Measurements from ENCODE around the gene CAPZB.

Gene CAPZB

DNA sequence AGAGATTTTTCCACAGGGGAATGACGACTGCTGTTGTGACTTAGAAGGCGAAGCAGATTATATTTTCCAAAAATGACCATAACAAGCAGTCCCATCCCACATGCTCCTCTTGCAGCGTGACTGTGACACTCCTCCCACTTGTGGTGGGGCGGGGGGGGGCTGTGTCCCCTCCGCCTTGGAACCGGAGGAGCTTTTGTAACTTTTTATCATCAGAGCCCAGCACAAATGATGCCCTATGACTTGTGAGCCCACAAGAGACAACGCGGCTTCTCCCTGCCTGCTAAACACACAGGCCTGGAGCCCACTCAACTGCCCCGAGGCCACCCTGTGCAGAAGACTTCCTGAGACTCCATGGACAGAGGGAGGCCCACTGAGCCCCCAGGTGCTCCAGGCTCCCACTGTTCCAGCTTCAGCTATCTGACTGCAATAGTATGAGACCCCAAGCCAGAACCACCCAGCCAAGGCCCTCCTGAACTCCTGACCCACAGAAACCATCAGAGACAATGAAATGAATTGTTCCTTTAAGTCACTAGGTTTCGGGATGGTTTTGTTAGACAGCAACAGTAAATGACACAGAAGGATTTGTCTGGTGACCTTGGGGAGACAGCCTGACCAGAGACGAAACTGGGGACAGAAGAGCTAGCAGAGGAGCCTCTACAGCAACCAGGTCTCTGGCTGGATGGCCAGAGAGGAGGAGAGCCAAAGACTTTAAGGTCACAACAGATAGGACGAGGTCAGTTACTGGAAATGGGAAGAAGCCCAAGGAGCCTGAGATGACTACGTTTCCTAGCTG is 58.8 kb downstream of the CAPZB start:
- DNase-seq = no peak

DNA sequence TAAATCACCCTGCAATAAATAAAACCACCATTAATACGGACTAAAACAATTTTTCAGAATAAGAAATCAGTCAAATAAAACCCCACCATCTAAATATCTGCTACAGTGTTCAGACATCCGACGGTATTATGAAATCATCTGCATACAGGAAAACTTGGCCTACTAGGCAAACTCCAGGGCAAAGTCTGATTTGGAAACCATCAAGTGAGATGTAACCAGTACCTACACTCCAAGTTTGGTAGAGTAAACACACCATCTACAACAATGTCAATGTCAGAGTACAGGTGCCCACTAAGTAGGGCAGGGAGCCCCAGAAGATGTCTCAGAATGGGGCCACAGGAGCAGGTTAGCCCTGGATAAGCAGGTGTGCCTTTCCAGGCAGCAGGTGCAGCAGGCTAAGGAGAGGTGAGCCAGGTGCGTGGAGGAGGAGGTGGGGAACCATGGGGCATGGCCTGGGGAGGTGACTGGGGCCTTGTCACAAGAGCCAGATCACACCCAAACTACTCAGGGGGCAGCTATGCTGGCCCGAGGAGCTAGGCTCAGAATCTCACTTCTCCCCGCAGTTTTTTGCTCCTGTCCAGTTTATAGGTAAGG is 59.6 kb downstream of the CAPZB start:
- DNase-seq = no peak

DNA sequence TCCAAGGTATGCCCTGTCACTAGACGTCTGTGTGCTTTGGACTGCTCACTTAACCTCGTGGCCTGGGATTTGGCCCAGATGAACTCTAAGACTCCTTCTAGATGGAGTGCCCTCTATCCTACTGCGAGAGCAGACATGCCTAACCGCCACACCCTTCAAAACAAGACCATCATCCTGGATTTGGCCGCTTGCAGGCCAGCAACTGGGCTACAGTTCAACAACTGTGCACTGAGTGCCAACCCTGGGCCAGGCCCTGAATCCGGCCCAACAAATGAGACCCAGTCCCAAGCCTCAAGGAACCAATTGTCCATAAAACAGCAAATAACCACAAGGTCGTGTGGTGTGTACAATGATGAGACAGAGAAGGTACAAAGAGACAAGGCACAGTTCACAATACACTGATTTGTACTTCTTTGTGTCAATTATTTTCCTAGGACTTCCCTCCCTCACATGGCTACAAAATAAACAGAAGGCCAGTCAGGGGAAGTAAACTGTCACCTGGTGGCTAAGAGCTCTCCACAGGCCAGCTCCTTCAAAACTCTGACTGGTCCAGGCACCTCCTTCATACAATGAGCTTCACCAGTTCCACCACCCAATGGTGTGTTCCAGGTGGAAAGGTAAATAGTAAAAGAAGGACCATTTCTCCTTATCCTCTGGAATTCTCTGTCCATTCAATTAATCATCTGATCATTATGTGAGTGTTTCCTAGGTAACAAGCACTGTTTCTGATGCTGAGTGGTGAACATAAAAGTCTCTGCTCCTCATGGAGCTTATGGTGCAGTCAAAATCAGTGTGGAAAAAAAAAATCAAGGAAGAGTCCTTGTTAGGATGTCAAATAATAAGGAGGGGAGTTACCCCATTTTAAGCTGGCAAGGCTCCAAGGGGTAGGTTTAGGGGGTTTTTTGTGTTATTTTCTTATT is 60.4 kb downstream of the CAPZB start:
- DNase-seq = no peak

DNA sequence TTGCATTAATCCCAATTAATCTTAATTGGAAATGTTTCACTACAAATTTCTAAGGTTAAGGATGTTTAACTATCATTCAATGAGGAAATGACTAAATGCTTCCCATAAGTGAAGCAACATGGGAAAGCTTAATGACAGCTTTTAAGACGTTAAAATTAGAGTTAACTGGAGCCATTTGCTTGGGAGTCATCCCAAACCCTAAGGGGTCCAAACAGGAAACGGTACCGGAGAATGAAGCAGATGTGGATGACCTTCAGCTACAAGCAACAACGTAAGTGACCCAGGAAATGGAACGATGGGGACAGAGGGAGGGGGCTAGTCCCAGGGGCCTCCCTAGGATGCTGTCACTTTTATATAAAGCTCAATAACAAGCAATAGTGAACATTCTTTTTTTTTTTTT is 62.2 kb downstream of the CAPZB start:
- DNase-seq = no peak

DNA sequence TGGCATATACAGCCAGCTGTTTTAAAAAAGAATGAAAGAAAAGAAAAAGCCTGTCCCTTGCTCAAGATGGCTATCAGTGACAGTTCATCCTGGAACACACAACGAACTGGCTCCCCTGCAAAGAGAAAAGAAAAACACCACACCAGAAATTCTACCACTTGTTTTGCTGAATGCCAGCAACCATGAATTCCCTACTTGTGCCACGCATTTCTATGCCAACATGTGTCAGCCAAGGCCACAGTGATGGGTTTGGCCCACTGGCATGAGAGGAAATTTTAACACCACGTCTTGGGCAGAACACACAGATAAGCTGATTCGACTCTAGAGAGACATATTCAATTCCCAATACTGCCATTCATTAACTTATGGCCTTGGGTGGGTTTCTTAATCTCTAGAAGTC is 64.0 kb downstream of the CAPZB start:
- no peak for DNase-seq

DNA sequence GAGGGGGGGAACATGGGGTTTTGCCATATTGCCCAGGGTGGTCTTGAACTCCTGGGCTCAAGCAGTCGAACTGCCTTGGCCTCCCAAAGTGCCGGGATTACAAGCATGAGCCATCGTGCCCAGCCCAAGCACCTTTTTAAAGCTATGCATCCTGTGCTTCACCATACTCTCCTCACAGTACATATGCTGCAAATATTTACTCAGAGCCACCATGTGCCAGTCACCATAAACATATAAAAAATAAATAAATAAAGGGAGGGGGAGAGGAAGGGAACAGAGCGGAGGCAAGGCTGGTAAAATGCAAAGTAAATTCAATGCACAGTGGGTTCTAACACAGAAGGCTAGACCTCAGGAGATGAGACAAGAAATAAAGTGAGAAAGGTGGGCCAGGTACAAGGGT is 64.7 kb downstream of the CAPZB start:
- no peak for DNase-seq

DNA sequence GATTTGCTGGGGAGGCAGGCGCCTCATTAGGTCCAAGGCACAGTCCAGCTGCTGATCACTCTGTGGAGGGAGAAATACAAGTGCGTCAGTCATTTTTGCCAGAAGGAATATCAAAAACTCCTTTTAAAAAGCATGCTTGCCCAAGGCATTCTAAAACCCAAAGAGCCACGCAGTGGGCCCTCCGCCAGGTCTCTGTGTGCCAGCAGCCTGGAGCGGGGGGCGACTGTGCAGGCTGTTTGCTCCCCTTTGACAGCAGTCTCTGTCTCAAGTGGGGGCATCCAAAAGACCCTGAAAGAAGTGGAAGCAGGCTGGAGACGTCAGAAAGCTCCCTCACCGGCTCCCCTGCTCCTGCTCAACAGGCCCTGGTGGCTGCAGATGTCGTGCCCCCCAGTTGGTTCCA is 65.6 kb downstream of the CAPZB start:
- no peak for DNase-seq

DNA sequence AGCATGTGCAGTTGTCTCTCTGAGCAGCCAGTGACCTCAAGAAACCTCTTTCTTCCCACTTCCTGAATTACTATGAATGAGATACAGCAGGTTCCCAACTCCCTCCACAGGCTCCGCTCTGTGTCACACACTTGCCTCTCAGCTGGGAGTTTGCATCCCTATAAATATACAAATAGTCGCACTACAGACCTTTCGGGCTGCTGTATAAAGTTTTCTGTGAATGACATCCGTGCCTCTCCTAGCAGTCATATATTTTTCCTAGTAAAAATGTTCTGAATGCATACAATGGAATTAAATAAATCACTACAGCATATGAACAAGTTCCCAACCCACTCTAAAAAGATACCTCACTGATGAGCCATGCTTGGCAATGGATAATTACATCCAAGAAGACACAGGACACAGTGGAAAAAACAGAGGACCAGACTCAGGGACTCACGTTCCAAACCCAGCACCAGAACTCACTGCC is 66.8 kb downstream of the CAPZB start:
- no peak for DNase-seq

DNA sequence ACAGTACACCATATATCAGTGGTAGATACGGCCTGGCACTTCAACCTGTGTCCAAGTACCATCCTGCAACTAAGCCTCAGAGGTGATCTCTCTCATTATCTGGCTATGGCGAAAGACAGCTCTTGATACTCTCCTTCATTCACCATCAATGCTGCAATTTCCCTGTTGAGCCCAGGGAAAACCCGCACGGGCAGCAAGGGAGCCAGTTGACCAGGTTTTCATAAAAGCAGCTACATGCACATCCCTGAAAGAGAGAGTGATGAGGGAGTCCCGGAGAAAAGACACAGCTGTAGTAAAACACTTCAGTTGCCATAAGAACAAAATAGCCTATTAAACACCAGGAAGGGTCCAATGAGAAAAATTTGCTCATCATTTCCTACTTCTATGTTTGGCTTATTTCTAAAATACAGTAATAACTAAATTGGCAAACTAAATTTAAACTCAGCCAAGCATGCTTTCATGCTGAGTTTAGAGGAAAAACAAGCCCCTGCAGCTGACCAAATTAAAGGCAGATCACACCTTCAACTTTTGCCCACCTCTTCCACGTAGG is 68.3 kb downstream of the CAPZB start:
- DNase-seq = no peak

DNA sequence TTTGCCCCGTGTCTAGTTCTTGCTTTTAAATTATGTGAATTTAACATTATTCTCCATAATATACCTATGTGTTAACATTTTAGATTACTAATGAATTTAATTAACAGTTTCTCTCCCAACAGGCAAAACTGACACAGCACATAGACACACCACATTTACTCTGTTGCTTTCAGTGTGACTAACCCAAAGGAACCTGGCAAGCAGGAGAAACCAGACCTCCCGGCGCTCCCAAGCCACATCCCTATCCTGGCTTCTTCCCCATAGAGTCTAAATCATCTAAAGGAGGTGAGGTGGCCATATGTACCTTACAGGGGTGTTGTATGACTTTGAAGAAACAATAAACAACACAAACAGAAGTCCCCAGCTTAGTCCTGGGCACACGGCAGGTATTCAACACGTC is 69.2 kb downstream of the CAPZB start:
- DNase-seq = no peak

DNA sequence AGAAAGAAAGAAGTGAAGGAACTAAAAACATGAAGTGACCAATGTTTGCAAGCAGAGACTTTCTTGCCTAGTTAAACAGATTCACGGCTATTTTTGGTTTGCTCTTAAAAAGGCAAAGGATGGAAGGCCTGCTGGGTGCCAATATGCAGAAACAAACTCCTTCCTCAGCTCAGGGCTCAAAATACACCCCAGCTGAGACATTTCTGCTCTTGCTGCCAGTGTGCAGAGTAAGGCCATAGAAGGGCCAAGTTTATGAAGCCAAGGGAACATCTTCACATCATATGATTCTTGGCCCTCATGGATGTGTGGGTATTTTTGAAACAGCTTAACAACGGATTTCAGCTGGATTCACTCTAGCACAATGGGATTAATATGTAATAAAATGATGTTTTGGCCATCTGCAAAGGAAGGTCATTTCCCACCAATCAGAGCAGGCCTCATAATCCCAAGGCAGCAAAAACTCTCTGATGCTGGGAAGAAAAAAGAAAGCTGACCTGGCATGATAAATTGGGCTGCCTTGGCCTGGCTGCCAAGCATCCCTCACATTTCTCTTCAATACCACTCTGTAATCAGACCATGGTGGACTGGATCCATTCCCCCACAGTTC is 70.7 kb downstream of the CAPZB start:
- no peak for DNase-seq

DNA sequence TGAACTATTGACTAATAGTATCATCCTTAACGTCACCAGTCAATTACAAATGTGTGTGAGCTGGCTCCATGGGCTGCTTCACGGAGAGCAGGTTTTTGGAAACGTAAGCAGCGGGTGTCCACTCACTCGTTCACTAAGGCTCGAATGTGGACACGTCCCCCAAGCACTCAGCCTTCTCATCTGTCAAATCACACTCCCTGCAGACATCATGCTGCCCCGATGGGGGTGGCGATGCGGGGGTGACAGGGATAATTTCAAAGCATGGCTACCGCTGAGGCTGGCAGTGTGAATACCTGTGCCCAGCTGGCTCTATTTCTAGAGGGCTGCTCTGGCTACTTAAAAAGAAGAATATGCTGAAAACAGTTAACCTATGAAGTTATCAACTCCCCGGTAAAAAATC is 71.3 kb downstream of the CAPZB start:
- DNase-seq = no peak

DNA sequence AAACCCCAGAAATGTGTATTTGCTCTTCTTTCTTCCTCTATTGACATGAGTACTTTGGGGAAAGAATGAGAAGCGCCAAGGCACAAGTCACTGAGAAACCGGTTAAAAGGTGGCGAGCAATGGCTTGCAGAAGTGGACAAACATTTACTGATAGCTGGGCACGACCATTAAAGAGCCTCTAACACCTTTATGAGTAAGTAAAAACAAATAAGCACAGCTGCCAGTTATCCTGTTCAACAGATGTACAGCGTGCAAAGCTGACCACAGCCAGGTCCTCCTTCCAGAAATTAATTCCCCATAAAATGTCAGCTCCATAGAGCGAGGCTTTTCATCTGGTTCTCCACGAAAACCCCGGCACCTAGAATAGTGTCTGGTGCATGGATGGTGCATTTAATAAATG is 72.7 kb downstream of the CAPZB start:
- no peak for DNase-seq

DNA sequence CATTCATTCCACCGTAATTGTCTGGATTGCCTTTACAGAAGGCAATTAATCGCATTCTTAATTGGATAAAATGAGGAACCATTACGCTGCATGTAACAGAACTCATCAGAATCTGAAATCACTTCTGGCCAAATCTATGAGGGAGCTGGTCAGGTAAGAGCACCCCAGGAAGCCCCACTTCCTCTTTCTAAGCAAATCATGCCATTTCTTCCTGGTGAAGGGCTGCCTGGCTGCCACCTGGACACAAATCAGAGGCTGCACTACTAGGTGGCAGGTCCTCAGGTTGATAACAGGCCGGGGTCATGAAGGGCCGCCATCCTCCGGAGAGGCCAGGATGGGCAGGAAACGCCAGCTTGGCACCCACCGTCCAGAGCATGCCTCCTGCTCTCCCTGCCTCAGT is 73.7 kb downstream of the CAPZB start:
- no peak for DNase-seq

DNA sequence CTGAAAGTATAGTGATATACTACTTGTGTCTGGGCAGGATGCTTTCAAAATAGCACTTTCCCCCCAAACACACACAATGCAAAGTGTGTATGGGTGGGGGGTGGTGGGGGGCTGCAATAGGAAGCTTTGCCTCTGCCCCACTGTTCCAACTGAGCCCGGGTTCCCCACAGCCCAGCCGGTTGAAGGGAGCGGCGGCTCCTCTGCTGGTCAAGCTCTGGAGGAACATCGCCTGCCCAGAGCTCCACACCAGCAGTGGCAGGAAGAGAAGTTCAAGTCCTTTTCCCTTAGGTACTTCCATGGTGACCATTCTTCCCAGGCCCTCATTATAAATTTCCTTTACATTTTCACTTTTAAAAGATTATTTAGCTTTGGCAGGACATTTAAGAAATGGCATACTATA is 74.9 kb downstream of the CAPZB start:
- DNase-seq = no peak

DNA sequence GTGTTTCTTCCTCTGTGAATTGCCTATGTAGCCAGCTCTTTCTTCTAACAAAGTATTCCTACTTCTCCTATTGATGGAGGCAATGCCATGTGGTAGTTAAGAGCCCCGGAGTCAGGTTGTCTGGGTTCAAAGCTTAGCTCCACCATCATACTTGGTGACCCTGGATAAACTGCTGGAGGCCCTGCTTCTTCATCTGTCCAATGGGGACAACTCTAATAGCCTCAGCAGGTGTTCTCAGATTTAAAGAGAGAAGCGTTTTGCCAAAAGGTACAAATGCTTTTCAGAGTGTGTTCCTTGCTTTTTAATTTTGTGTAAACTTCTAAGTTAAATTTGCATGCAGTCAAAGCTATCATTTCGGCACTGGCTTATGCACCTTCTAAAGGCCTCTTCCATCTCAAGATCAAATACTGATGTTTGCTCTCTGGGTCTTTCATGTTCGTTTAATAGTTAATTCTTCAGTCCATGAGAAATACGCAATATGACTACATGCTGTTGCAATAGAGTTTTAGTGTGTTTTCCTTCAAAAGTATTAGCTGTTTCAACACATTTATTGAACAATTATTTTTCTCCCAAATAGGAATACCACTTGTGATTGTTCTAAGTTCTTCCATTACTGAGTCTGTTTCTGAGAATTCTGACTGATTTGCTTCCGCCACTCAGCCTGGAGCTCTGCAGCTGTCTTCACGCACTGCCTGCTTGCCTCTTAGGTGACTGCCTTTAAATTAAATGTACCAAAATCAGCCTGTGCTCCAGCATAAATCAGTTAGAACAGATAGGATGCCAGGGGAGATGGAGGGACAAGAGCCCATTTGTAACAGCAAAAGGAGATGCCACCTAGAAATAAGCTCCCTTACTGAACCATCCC is 75.6 kb downstream of the CAPZB start:
- DNase-seq = no peak

DNA sequence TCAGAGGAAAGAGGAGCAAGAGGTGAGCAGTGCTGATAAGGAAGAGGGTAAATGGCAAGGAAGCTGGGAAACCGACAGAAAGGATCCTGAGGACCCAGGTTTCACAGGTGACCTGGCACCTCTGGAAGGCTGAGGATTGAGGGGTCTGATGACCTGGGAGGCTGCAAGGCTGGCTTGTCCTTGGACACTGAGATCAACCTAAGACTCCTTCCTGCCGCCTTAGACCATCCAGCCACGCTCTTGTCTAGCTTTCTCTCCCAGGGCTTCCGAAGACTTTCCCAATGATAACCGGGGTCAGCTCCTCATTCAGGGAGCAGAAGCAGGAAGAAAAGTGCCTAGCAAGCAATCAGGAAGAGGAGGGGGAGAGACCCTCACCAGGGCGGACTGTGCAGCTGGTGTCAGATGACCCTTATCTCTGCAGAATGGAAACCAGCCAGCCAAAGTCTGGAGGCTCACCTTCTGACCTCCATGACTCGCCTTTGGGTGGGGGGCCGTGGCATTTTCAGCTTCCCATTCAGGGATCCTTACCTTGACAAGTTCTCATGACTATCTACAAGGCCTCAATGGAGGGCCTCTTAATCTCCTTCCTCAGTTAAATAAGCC is 77.7 kb downstream of the CAPZB start:
- DNase-seq = no peak

DNA sequence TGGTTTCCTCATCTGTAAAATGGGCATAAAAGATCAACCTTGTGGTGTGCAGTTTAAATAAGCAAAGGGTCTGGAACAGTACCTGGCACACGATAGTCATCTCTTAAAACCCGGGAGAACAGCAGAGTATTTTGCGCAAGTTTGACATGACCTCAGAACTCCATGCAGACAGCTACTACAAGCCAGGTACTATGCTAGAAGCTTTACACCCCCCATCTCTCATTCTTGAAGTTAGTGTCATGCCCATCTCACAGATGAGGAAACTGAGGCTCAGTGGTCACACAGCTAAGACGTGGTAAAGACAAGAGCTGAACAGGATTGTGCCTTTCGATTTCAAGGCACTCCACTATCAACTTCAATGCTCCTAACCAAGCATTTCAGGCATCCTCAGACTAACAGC is 78.7 kb downstream of the CAPZB start:
- no peak for DNase-seq

DNA sequence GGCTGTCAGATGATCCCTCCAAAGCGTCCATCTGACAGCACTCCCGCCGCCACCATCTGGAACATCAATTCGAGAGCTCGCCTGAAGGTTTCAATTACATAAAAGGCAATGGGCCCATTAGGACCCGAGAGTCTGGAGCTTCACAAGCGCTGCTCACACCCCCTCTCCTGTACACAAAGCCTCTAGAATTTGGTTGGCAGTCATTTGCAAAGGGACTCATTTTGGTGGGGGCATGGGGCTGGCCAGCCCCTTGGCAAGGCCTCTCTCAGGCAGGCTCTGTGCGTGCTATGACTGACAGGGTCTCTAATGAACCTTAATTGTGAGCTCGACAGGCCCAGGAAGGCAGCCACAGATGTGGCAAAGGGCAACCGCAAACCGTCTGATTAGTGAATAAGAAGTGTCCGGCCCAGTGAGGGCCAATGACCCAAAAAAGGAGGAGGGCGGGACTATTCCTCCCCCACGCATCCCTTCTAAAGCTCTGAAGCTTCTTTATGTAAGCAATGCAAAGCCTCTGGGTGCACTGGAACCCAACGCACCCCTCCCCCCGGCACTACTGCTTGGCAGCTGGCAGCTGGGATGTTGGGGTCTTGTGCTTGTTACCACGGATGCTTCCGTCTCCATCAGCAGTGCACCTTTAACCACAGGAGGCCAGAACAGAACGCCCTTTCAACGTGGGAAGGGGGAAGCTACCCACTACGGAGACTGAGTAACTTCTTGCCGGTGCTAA is 79.4 kb downstream of the CAPZB start:
- no peak for DNase-seq

DNA sequence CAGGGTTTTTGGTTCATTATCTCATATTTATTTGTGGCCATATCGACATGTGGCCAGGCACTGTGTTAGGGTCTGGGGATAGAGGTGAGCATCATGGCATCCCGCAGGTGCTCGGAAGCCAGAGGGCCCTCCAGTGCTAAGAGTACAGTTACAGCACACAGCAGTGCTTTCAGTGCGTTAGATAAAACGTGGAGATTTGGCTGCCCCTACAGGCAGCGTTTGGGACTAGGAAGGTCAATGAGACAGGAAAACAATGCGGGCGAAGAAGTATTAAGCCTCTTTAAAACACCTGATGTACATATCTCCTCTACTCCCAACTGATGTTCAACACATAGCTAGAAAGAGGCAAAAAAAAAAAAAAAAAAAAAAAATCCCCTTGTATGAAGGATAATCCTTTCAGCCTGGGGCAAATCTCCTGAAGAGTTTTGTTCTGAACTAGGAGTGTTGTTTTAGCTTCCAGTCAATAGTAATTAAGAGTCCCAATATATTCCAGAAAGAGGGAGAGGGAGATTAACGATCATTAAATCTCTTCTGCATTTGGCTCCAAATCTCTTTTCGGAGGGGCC is 80.1 kb downstream of the CAPZB start:
- no peak for DNase-seq
